ENCODE data around the gene PRR15.

The PRR15 gene

DNA sequence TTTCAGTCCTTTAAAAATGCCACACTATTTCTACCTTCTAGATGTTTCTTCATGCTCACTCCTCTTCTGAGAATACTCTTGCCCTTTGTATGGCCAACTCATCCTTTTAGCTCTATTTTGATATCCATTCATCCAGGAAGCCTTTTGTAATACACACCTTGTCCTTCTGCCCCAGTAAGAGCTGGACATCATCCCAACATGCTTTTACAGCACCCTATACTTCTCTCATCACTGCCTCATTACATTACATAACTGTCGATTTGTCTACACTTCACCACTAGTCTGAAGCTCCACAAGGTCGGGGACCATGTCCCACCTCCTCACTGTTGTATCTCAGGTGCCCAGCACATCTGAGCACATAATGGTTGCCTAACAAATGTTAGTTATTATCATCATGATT lies 29.2 kb downstream of the PRR15 start:
- Histone ChIP-seq H3K27me3 (replicated peaks) (no peaks in the 10 kb centered on the region), H3K4me3 (ENCODE audit: low read depth, low read length) (no peak overlapping the region), H3K27ac (no peak overlapping the region), H3K36me3 (replicated peaks) (no peaks in the 10 kb centered on the region)
- DNase-seq = no peak
- TF ChIP-seq, protein P1, sequence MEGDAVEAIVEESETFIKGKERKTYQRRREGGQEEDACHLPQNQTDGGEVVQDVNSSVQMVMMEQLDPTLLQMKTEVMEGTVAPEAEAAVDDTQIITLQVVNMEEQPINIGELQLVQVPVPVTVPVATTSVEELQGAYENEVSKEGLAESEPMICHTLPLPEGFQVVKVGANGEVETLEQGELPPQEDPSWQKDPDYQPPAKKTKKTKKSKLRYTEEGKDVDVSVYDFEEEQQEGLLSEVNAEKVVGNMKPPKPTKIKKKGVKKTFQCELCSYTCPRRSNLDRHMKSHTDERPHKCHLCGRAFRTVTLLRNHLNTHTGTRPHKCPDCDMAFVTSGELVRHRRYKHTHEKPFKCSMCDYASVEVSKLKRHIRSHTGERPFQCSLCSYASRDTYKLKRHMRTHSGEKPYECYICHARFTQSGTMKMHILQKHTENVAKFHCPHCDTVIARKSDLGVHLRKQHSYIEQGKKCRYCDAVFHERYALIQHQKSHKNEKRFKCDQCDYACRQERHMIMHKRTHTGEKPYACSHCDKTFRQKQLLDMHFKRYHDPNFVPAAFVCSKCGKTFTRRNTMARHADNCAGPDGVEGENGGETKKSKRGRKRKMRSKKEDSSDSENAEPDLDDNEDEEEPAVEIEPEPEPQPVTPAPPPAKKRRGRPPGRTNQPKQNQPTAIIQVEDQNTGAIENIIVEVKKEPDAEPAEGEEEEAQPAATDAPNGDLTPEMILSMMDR (IDR thresholded peaks at IDR 0.05; ENCODE audit: low read depth, low read length, missing control alignments) = no peak
- in situ Hi-C loops (cut with HindIII; ENCODE audit: low pct_ligation_motif_present, low sequenced_read_pairs) = no loop called here

DNA sequence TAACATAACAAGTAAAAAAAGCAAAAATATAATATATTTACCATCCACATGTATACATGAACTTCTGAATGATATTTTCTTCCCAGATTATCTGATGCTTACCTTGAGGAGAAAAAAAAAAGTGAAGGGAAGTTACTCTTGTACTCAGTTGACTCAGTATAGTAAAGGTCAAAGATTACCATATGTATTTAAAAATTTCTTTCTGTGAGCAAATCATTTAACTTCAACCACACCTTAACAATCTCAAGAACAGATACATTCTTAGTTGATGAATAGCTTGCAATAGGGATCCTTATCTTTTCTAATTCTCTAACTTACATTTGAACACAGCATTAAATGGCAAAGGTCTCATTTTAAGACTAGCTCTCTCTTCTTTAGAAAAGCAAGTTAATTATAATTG lies 29.8 kb downstream of the PRR15 start:
- Histone ChIP-seq H3K4me3 (ENCODE audit: low read depth, low read length) (no peak overlapping the region), H3K27me3 (replicated peaks) (no peaks in the 10 kb centered on the region), H3K27ac (no peak overlapping the region), H3K36me3 (replicated peaks) (no peaks in the 10 kb centered on the region)
- TF ChIP-seq, protein P1 (IDR thresholded peaks at IDR 0.05; ENCODE audit: low read depth, low read length, missing control alignments) = no peak
- in situ Hi-C loops (cut with HindIII; ENCODE audit: low pct_ligation_motif_present, low sequenced_read_pairs) = no loop called here
- DNase-seq = no peak

DNA sequence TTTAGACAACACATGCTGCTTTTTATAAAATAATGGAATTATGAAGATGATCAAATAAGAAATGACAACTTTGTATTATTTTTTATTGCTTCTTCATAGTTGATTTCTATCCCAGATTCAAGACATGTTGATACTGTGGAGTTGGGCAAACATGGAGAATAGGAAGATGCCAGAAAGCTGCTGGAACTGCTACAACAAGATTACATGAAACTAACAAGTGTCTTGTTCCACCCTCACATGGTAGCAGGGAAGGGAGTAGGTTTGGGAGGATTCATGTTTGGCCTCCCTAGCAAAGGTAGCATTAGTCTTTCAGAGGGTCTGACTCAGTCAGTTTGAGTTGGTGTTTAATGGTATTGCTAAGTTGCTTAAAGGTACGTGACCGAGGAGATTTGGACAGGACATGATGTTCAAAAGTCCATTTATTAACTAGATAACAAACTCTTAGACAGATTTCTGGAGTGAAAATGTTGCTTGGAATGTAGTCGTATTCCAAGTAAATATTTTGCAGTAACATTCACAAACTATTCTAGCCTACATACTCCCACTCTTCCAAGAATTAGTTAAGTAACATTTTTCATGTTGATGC lies 33.1 kb downstream of the PRR15 start:
- TF ChIP-seq, protein P1 (IDR thresholded peaks at IDR 0.05; ENCODE audit: low read depth, low read length, missing control alignments) = no peak
- Histone ChIP-seq H3K36me3 (replicated peaks) (no peaks in the 10 kb centered on the region), H3K27ac (no peak overlapping the region), H3K4me3 (ENCODE audit: low read depth, low read length) (no peak overlapping the region), H3K27me3 (replicated peaks) (no peaks in the 10 kb centered on the region)
- in situ Hi-C loops (cut with HindIII; ENCODE audit: low pct_ligation_motif_present, low sequenced_read_pairs) = no loop called here
- no peak for DNase-seq

DNA sequence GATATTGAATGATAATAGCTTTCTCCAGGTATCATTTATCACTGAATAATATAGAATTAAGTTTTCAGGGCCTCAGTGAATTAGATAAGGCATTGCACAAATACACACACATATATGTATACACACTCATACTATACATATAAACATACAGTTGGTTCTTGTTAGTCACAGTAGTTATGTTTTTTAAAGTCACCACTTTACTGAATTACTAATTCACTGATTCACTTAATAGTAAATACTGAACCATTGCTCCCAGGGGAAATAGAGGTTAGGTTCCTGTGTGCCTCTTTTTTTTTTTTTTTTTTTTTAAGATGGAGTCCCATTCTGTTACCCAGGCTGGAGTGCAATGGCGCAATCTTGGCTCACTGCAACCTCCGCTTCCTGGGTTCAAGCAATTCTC lies 33.6 kb downstream of the PRR15 start:
- in situ Hi-C loops (cut with HindIII; ENCODE audit: low pct_ligation_motif_present, low sequenced_read_pairs) = no loop called here
- no peaks in the 10 kb centered on the region for H3K27me3 ChIP-seq (replicated peaks)

DNA sequence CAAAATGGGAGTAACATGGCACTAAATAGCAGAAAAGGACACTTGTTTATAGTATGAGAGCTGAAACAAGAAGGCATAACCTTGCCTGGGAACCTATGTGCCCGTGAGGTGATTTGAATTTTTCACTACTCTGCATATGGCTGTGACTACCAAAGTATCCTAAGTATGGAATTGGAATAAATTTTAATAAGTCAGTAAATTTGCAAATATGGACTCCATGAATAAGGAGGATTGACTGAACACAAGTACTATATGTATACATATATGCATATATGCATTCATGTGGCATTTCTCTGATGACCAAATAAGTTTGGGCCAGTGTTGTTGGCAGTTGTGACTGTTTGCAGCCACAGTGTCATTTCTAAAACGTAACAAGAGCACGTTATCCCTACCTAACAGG lies 34.5 kb downstream of the PRR15 start:
- H3K27me3 ChIP-seq (replicated peaks) = no peaks in the 10 kb centered on the region
- no peak overlapping the region for H3K4me3 ChIP-seq (ENCODE audit: low read depth, low read length)
- H3K27ac ChIP-seq = no peak overlapping the region
- in situ Hi-C loops (cut with HindIII; ENCODE audit: low pct_ligation_motif_present, low sequenced_read_pairs) = no loop called here
- DNase-seq = no peak
- no peaks in the 10 kb centered on the region for H3K36me3 ChIP-seq (replicated peaks)
- TF ChIP-seq, protein P1 (IDR thresholded peaks at IDR 0.05; ENCODE audit: low read depth, low read length, missing control alignments) = no peak

More for the DNA sequence above, 33.6 kb downstream of the PRR15 start:
- TF ChIP-seq, protein P1 (IDR thresholded peaks at IDR 0.05; ENCODE audit: low read depth, low read length, missing control alignments) = no peak
- no peak for DNase-seq
- H3K4me3 ChIP-seq (ENCODE audit: low read depth, low read length) = no peak overlapping the region
- H3K36me3 ChIP-seq (replicated peaks) = no peaks in the 10 kb centered on the region
- no peak overlapping the region for H3K27ac ChIP-seq

DNA sequence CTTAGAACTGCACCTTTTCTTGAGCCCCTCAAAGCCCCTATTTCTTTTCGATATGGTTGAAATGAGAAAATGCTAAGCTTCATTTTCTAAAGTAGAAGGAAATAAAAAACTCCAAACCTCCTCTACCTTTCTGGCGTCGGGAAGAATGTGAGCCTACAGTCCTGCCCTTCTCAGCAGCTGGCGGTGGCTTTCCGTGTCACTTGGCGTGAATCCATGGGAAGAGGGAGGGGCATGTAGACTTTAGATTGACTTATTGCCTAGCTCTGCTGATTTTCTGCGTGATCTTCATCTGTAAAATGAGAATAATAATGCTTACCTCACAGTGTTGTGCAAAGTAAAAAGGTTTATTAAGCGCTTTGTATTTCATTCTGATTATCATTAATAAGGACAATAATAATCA lies 35.0 kb downstream of the PRR15 start:
- no peak for DNase-seq
- no peak overlapping the region for H3K4me3 ChIP-seq (ENCODE audit: low read depth, low read length)
- H3K27me3 ChIP-seq (replicated peaks) = no peaks in the 10 kb centered on the region
- H3K36me3 ChIP-seq (replicated peaks) = no peaks in the 10 kb centered on the region
- TF ChIP-seq, protein P1 (IDR thresholded peaks at IDR 0.05; ENCODE audit: low read depth, low read length, missing control alignments) = no peak
- H3K27ac ChIP-seq = no peak overlapping the region
- in situ Hi-C loops (cut with HindIII; ENCODE audit: low pct_ligation_motif_present, low sequenced_read_pairs) = no loop called here

Data from brain microvascular endothelial cell (primary cell).